Loucy (cell line): ENCODE measurements around the gene OLFM4.
A peak's percentile ranks its signal among the peaks of the same experiment; 100 is the strongest.

Source experiments
- H2AFZ ChIP-seq: fragments of 200-600 bp; sonication (generic); 2 replicates; pipeline ENCODE4 v1.6.0; 2016; ENCODE audit warnings: antibody characterized with exemption, mild to moderate bottlenecking, low read length, moderate library complexity
- H3F3A ChIP-seq: fragments of 200-600 bp; 2 replicates; pipeline ENCODE4 v1.6.0; 2016; ENCODE audit warnings: antibody characterized with exemption, low read depth, mild to moderate bottlenecking
- H3K27me3 ChIP-seq: fragments of 200-600 bp; sonication (generic); 2 replicates; pipeline ENCODE4 v1.6.1; 2014; ENCODE audit warnings: low read length, mild to moderate bottlenecking; ENCODE audit not compliant: insufficient read depth, poor library complexity, severe bottlenecking
- H3K36me3 ChIP-seq: fragments of 200-600 bp; sonication (generic); 2 replicates; pipeline ENCODE4 v1.6.1; 2016; ENCODE audit warnings: low read length; ENCODE audit not compliant: insufficient read depth
- H3K4me1 ChIP-seq: fragments of 200-600 bp; sonication (generic); 2 replicates; pipeline ENCODE4 v1.5.1; 2014; ENCODE audit warnings: low read length, mild to moderate bottlenecking; ENCODE audit not compliant: insufficient read depth, poor library complexity, severe bottlenecking
- H3K4me2 ChIP-seq: fragments of 200-600 bp; sonication (generic); 2 replicates; pipeline ENCODE4 v1.6.0; 2014; ENCODE audit warnings: antibody characterized with exemption, low read length, low read depth, mild to moderate bottlenecking; ENCODE audit not compliant: poor library complexity, severe bottlenecking
- H3K4me3 ChIP-seq: fragments of 200-600 bp; sonication (generic); 2 replicates; pipeline ENCODE4 v1.5.1; 2014; ENCODE audit warnings: low read length, mild to moderate bottlenecking, mixed read lengths; ENCODE audit not compliant: poor library complexity, severe bottlenecking
- H3K79me2 ChIP-seq: fragments of 200-600 bp; sonication (generic); 2 replicates; pipeline ENCODE4 v1.6.1; 2014; ENCODE audit warnings: low read length; ENCODE audit not compliant: insufficient read depth
- H3K9ac ChIP-seq: fragments of 200-600 bp; sonication (generic); 2 replicates; pipeline ENCODE4 v1.6.0; 2014; ENCODE audit warnings: mild to moderate bottlenecking, low read depth, low read length, moderate library complexity; ENCODE audit not compliant: poor library complexity, severe bottlenecking
- H3K9me2 ChIP-seq: fragments of 200-600 bp; sonication (generic); replicated peaks from 2 replicates; pipeline ENCODE4 v1.6.1; 2016; ENCODE audit warnings: low read depth, low read length, mixed read lengths
- H3K9me3 ChIP-seq: fragments of 200-600 bp; sonication (generic); 2 replicates; pipeline ENCODE4 v1.6.1; 2014; ENCODE audit warnings: mild to moderate bottlenecking, antibody characterized with exemption, low read length, low read depth; ENCODE audit not compliant: insufficient read depth
- H4K20me1 ChIP-seq: fragments of 200-600 bp; sonication (generic); 2 replicates; pipeline ENCODE4 v1.6.0; 2014; ENCODE audit warnings: antibody characterized with exemption, low read length, mild to moderate bottlenecking; ENCODE audit not compliant: insufficient read depth, poor library complexity, severe bottlenecking
- CTCF ChIP-seq: fragments of 200-600 bp; sonication (generic); conservative IDR thresholded peaks from 2 replicates; pipeline ENCODE4 v1.5.1; 2014; ENCODE audit warnings: mild to moderate bottlenecking, antibody characterized with exemption, low read length
- EZH2phosphoT487 ChIP-seq: fragments of 200-600 bp; IDR thresholded peaks from 2 replicates; pipeline ENCODE4 v1.6.1; 2018; ENCODE audit warnings: antibody characterized with exemption, mild to moderate bottlenecking, moderate library complexity, borderline replicate concordance

OLFM4 gene

GRCh38 chr13:52995946-52996345 lies 32.7 kb upstream of the OLFM4 start:
- Histone ChIP-seq H3F3A (no peaks in the 10 kb centered on the region), H3K9me3 (no peaks in the 10 kb centered on the region)
- TF ChIP-seq EZH2phosphoT487 (no peak), CTCF (no peak)

DNA sequence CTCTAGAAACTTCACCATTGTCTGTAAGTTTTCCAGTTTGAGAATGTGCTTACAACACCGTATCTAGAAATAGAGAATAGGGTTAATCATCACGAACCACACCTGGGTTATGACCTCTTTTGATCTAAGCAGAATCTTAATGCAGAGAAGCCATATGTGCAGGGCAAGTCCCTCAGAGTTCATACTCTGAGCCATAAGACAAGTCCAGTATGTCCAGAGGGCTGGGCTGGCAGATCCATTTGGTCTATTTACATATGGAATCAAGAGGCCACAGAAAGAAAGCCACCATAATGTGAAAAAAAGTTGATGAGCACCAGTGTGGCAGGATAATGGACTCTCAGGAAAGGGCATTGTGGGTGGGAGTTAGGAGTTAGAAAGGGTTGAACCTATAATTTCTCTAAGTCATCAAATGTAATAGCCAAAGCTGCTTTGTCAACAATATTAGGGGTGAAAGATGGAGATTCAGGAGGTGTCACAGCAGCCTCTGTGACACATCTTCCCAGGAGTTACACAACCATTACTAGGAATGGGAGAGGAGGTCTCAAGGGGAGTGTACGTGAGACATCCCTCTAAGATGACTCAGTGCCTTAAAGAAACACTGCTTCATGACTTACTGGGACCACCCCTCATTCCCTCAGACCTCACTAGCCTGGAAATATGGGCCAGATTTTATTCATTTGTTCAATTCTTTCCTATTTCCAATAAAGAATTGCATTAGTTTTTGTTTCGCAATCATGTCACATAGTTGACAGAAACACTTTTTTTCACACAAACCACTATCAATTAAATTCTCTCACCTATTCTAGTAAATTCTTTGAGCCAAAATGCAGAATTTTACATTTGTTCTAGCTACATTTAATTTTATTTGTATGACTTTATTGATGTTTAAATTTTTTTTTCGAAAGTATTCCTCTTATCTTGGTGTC lies 30.4 kb upstream of the OLFM4 start:
- H3K27me3 ChIP-seq: no peaks in the 10 kb centered on the region
- no peaks in the 10 kb centered on the region for H3K79me2 ChIP-seq
- no peak overlapping the region for H2AFZ ChIP-seq
- H4K20me1 ChIP-seq: no peaks in the 10 kb centered on the region
- H3K4me2 ChIP-seq: peak overlapping the region; percentile 35
- peaks cover 4% of the 10 kb centered on the region for H3K4me1 ChIP-seq
- no peak overlapping the region for H3K9ac ChIP-seq
- no peaks in the 10 kb centered on the region for H3K36me3 ChIP-seq
- no peaks in the 10 kb centered on the region for H3K9me3 ChIP-seq
- TF ChIP-seq EZH2phosphoT487: no peak
- TF ChIP-seq CTCF: no peak
- H3K9me2 ChIP-seq: no peaks in the 10 kb centered on the region
- H3F3A ChIP-seq: no peaks in the 10 kb centered on the region
- no peak overlapping the region for H3K4me3 ChIP-seq

More at GRCh38 chr13:52995946-52996345, 32.7 kb upstream of the OLFM4 start:
- no peak overlapping the region for H2AFZ ChIP-seq
- no peaks in the 10 kb centered on the region for H3K9me2 ChIP-seq
- H4K20me1 ChIP-seq: no peaks in the 10 kb centered on the region
- peaks cover 4% of the 10 kb centered on the region for H3K4me1 ChIP-seq
- H3K36me3 ChIP-seq: no peaks in the 10 kb centered on the region
- no peaks in the 10 kb centered on the region for H3K27me3 ChIP-seq
- H3K4me2 ChIP-seq: no peak overlapping the region
- no peak overlapping the region for H3K9ac ChIP-seq
- no peaks in the 10 kb centered on the region for H3K79me2 ChIP-seq
- H3K4me3 ChIP-seq: no peak overlapping the region

DNA sequence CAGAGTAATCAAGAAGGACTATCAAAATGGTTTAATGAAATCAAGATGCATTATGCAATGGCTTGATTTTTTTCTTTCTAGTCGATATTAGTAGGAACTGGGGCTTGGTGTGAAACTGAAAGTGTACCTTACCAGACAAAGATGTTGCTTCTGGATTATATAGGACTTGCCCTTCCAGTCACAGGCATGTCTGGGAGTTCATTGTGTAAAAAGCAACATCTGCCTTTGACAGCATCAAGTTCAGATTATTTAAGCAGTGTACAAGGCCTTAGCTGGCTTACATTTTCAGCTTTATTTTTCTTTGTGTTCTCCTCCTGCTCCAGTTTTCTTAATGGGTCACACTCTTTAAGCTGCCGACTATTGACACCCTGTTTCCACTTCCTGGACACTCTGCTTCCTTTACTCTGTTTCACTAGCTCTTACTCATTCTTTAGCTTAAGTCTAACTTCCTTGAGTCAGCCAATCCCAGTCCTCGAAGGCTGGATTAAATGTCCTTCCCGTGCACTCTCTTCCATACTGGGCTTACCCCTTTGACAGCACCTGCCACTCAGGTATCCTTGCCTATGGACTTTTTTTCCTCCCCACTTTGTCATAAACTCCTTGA lies 29.4 kb upstream of the OLFM4 start:
- Histone ChIP-seq H3K79me2 (no peaks in the 10 kb centered on the region), H2AFZ (peak overlapping the region; percentile 73), H3K4me3 (peak overlapping the region; percentile 22), H3F3A (no peaks in the 10 kb centered on the region), H3K4me2 (peak overlapping the region; percentile 35), H3K36me3 (no peaks in the 10 kb centered on the region), H3K9ac (no peak overlapping the region), H3K27me3 (no peaks in the 10 kb centered on the region), H3K9me3 (no peaks in the 10 kb centered on the region), H4K20me1 (no peaks in the 10 kb centered on the region), H3K9me2 (no peaks in the 10 kb centered on the region), H3K4me1 (peaks cover 4% of the 10 kb centered on the region)
- TF ChIP-seq CTCF (no peak), EZH2phosphoT487 (no peak)
